HG03175 (cell line): ENCODE measurements around the gene BTD.
"Not testable (repeated sequence)": the region's sequence is repeated elsewhere in the genome, so short reads cannot be mapped to it uniquely, and the experiment has no call there.

ENCODE experiments used
- ATAC-seq: cut with Tn5 transposase; IDR thresholded peaks from one replicate; pipeline ENCODE4 v1.9.1; 2021; ENCODE audit warnings: mild to moderate bottlenecking, moderate library complexity; ENCODE audit not compliant: unreplicated experiment

Gene BTD

GRCh38 chr3:15602146-15602536 is 596 bp downstream of the BTD start:
- ATAC-seq: peak; percentile 8

- not testable (repeated sequence) for ATAC-seq
These were observed 1.3 kb downstream of the BTD start for GRCh38 chr3:15602816-15603215.

GRCh38 chr3:15604584-15604983 is 3.0 kb downstream of the BTD start:
- ATAC-seq: not testable (repeated sequence)

- no peak for ATAC-seq
These were observed 4.9 kb downstream of the BTD start for GRCh38 chr3:15606434-15606891.

GRCh38 chr3:15610082-15610759 is 8.7 kb downstream of the BTD start:
- no peak for ATAC-seq

GRCh38 chr3:15611018-15611417 is 9.5 kb downstream of the BTD start:
- ATAC-seq: no peak

GRCh38 chr3:15612001-15612400 is 10.5 kb downstream of the BTD start:
- ATAC-seq: no peak

- no peak for ATAC-seq
These were observed 13.4 kb downstream of the BTD start for GRCh38 chr3:15614958-15615357.

- no peak for ATAC-seq
These were observed 14.5 kb downstream of the BTD start for GRCh38 chr3:15616053-15616452.

- ATAC-seq: not testable (repeated sequence)
These were observed 18.3 kb downstream of the BTD start for GRCh38 chr3:15619659-15620464.

- ATAC-seq: no peak
These were observed 22.2 kb downstream of the BTD start for GRCh38 chr3:15623535-15624440.

- ATAC-seq: no peak
These were observed 27.4 kb downstream of the BTD start for GRCh38 chr3:15628967-15629366.

GRCh38 chr3:15629860-15630597 is 28.5 kb downstream of the BTD start:
- ATAC-seq: peak; percentile 98

GRCh38 chr3:15630646-15631350 is 29.3 kb downstream of the BTD start:
- peak; percentile 38 for ATAC-seq

- no peak for ATAC-seq
These were observed 30.1 kb downstream of the BTD start for GRCh38 chr3:15631426-15632211.

GRCh38 chr3:15632212-15632580 is 30.7 kb downstream of the BTD start:
- no peak for ATAC-seq

GRCh38 chr3:15633159-15633558 is 31.6 kb downstream of the BTD start:
- no peak for ATAC-seq

GRCh38 chr3:15633766-15634598 is 32.4 kb downstream of the BTD start:
- ATAC-seq: no peak
